HK-2 (cell line): ENCODE results near the gene DAG1.
A peak's percentile ranks its signal among the peaks of the same experiment; 100 is the strongest.
"Not testable (repeated sequence)": the region's sequence is repeated elsewhere in the genome, so short reads cannot be mapped to it uniquely, and the experiment has no call there.

ENCODE experiments used
- DNase-seq: peaks from one replicate; pipeline ENCODE4 v3.0.0-alpha.2; 2018; ENCODE audit not compliant: unreplicated experiment

Gene DAG1

DNA sequence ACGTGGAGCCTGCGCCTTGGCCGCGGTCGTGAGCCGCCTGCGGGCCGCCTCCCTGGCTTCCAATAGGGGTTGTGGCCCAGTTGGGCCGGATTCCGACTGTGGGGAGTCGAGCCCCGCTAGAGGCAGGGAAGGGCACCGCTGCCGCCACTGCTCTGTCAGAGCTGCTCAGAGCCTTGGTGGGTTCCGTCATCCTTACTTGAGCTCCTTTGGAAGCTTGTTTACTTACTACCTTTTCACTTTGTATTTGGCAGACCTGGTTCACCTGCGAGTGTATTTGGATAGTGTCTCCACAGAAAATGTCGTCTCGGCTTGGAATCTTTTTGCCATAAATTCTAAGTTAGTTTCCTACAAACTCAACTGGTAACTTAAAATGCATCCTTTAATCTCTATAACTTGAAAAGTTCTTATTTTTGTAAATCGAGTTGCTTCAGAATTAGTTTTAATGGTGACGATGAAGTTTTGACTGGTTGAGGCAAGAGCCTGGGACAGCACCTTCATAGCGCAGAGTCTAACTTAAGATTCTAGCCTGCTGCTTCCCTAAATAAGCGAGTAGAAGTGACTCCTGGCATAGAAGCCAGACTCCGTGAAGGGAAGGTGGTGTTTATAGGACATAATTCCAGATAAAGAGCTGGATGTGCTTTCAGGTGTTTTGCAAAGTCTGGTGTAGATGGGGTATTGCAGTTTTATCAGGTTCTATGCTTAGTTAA is 800 bp downstream of the DAG1 start:
- no peak for DNase-seq

DNA sequence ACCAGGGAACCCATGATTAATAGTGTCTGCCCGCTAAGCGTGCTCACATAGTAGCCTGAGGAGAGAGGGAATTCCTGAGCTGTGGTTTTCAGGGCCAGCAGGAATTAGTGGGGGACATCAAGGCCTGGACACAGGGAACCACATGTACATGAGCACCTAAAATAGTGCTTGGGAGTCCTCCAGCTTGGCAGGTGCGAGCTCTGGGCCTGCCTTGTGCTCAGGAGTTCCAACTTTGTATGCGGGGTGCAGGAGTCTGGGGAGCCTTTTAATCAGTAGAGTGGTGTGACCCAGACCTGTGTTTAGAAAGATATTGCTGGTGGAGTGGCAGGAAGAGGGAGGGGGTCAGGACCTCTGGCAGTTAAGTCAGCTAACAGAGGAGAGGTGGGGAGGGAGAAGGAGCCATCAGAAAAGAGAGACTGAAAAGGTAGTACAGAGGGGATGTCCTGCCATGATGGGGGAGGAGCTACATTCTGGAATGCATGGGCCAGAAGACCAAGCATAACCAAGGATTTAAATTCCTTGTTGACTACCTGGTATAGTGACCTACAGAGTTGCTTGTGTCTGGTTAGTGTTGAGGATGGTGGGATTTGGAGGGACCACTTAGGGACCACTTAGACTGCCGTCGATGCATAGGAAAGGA is 1.9 kb downstream of the DAG1 start:
- no peak for DNase-seq

DNA sequence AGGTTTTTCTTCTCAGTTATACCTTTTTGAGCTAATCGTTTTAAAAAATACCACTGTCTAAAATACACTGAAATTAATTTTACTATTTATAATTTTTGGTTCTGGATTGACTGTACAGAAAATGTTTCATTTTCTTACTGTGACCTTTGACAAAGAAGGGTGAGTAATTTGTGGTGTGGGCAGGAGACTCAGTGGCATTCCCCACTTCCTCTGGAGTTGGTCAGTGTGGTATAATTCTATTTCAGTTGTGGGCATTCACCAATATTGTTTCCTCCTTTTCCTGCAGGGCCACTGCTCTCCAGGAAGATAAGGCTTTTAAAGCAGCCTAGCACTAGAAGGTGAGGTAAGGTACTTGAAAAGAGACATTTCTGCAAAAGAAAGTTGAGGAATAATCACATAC is 6.5 kb downstream of the DAG1 start:
- no peak for DNase-seq

GRCh38 chr3:49482766-49483165 is 12.7 kb downstream of the DAG1 start:
- no peak for DNase-seq

DNA sequence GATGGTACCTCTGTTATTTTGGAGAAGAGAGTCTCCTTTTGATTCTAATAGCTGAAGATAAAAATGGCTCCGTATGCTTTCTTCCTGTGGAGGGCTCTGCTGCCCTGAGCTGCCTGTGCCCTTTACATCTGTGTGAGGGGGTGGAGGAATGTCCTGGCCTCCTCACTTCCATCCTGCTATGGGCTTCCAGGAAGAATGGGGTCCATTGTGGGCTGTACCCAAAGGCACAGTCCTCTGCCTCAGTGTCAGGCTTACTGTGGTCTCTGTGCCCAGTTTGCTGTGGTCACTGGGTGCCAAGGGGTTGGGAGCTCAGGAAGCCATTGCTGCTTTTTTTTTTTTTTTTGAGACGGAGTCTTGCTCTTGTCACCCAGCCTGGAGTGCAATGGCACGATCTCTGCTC is 14.4 kb downstream of the DAG1 start:
- DNase-seq, result no peak

GRCh38 chr3:49489247-49489646 is 19.2 kb downstream of the DAG1 start:
- DNase-seq, result no peak

GRCh38 chr3:49492969-49493368 is 22.9 kb downstream of the DAG1 start:
- no peak for DNase-seq

- DNase-seq, result no peak
These were observed 23.8 kb downstream of the DAG1 start for GRCh38 chr3:49493901-49494300.

DNA sequence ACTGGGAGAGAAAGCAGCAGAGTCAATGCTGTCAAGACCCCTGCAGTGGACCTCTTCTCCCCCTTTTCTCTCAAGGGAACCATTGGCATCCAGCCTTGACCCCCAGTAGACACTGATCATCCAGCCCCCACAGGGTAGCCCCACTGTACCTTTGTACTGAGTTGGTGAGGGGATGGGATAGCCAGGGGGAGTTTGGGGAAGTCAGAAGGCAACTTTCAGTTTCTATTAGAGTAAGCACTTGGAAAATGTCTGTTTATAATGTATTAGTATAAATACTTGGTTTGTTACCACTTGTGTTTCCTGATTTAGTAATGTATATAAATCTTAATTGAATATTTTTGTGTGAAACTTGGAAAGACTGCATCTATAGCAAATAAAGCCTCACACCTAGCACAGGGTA is 25.0 kb downstream of the DAG1 start:
- no peak for DNase-seq

DNA sequence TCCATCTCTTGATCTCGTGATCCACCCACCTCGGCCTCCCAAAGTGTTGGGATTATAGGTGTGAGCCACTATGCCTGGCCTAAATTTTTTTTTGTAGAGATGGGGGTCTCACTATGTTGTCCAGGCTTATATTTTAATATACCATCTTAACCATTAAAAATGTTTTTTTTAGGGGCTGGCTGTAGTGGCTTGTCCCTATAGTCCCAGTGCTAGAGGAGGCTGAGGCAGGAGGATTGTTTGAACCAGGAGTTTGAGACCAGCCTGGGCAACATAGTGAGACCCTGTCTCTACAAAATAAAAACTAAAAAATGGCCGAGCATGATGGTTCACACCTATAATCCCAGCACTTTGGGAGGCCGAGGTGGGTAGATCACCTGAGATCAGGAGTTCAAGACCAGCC is 26.8 kb downstream of the DAG1 start:
- DNase-seq, result not testable (repeated sequence)

- DNase-seq, result no peak
These were observed 27.5 kb downstream of the DAG1 start for GRCh38 chr3:49497606-49498005.

GRCh38 chr3:49498239-49498638 is 28.2 kb downstream of the DAG1 start:
- DNase-seq, result no peak

DNA sequence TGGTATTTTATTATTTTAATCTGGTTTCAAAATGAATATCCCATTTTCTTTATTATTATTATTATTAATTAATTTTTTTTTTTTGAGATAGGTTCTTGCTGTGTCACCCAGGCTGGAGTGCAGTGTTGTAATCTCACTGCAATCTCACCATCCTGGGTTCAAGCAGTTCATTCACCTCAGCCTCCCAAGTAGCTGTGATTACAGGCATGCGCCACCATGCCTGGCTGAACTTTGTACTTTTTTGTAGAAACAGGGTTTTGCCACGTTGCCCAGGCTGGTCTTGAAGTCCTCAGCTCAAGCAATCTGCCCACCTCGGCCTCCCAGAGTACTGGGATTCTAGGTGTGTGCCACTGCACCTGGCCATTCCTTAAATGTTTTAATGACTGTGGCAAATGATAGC is 28.6 kb downstream of the DAG1 start:
- no peak for DNase-seq

- no peak for DNase-seq
These were observed 30.2 kb downstream of the DAG1 start for GRCh38 chr3:49500205-49500731.

DNA sequence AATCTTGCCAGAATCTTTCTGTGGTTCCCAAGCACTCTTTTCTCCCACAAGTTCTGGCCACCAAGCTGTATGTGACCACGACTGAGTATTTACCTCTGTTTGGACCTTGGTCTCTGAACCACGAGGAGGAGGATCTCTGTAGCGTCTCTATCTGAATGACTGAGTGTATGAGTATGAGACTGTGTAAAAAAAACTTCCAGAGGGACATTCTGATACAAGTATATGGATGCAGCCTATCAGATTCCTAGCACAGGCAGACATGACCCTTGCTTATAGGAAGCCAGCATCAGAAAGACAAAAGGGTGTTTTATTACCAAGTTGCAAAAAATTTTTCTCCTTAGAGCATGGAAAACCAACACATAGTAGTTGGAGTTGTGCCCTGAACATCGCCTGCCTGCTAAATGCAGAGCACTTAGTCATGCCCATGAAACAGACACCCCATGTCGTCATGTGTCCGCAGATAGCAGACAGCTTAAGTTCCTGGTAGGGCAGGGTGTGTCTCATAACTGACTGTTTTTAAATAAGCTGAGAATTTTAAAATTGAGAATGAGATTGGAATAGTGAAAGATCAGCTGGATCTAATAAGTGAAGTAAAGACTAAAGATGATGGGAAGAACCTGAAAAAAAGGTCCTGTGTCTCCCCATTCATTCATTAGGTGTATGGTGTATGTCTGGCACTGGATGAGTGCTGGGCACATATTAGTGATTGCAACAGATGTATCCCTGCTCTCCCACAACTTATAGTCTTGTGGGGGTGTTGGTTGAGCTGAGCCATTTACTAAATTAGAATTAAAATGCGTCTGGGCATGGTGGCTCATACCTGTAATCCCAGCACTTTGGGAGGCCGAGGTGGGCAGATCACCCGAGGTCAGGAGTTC is 30.9 kb downstream of the DAG1 start:
- peak; percentile 19 for DNase-seq

GRCh38 chr3:49501842-49502241 is 31.8 kb downstream of the DAG1 start:
- DNase-seq, result no peak

DNA sequence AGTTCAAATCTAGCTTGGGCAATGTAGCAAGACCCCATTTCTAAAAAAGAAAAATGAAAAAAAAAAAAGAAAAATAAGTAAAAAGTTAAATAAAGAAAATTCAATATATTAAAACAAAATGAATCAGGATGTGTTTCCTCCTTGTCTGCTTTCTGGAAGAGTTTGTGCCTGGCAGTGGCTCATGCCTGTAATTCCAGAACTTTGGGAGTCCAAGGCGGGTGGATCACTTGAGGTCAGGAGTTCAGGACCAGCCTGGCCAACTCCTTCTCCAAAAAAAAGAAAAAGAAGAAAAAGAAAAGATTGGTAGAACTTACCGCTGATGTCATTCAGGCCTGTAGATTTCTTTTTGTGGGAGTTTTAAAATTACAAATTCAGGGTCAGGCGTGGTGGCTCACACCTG is 36.8 kb downstream of the DAG1 start:
- no peak for DNase-seq

DNA sequence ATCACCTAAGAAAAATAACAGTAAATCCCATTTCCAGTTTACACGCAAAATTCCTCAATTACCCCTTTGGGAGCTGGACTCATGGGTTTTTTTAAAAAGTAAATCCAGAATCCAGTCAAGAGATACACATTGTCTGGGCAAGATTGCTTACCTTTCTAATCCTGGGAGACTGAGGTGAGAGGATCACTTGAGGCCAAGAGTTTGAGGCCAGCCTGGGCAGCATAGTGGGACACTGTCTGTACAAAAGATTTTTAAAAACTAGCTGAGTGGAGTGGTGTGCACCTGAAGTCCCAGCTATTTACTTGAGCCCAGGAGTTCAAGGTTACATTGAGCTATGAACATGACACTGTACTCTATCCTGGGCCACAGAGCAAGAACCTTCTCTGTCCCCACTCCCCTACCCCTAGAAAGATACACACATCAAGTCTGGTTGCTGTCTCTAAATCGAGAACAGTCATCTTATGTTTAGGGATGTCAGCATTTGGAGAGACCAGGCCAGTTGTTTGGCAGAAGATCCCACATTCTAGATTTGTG is 39.0 kb downstream of the DAG1 start:
- DNase-seq, result no peak

DNA sequence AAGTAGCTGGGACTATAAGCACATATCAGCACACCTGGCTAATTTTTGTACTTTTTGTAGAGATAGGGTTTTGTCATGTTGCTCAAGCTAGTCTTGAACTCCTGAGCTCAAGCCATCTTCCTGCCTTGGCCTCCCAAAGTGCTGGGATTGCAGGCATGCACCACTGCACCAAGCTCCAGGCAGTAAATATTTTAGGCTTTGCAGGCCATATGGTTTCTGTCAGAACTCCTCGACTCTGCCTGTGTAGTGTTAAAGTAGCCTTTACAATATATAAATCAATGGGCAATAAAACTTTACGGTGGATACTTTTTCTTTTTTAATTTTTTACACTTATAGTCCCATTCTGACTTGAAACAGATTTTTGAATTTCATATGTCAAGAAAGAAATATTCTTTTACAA is 41.6 kb downstream of the DAG1 start:
- DNase-seq, result no peak

- DNase-seq, result no peak
These were observed 42.8 kb downstream of the DAG1 start for GRCh38 chr3:49512781-49513355.

DNA sequence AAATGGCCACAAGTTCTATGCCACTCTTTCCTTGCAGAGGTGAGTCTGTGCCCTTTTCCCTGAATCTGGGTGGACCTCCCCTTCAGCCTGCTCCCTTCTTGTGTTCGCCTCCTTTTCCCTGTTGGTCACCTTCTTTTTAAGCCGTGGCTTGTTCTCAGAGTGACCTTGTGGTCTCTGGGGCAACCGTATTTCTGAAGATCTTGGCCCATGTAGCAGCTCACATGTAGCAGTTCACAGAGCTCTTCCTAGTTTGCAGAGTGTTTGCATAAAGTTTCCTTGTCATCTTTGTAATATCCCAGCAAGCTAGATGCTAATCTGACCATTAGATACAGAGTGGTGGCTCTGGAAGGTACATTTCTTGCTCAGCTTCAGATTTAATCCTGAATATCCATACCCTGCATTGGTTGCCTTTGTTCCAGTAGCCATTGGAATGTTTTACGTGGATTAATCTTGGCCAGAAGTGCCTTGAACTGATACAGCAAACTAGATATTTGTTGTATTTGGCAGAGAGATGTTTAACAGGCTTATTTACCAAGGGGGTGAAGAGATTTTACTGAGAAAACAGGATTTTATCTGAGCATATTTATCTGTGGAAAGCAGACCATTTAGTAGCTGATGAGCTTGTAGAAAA is 43.5 kb downstream of the DAG1 start:
- no peak for DNase-seq
